ENCODE data around the gene THSD7A.

THSD7A gene

GRCh38 chr7:11817111-11817740 is 14.8 kb downstream of the THSD7A start:
- DNase-seq (ENCODE audit: low read depth) = no peak
- no peak overlapping the region for H3K4me3 ChIP-seq (ENCODE audit: low read depth, low read length)
- TF ChIP-seq CTCF (IDR thresholded peaks at IDR 0.05; ENCODE audit: control insufficient read depth, extremely low read depth, insufficient read depth) = no peak

GRCh38 chr7:11811709-11812108 is 20.3 kb downstream of the THSD7A start:
- H3K4me3 ChIP-seq (ENCODE audit: low read depth, low read length) = no peak overlapping the region
- no peak for DNase-seq (ENCODE audit: low read depth)
- no peak for TF ChIP-seq CTCF (IDR thresholded peaks at IDR 0.05; ENCODE audit: control insufficient read depth, extremely low read depth, insufficient read depth)

GRCh38 chr7:11810043-11810625 is 21.9 kb downstream of the THSD7A start:
- no peak for DNase-seq (ENCODE audit: low read depth)
- TF ChIP-seq CTCF (IDR thresholded peaks at IDR 0.05; ENCODE audit: control insufficient read depth, extremely low read depth, insufficient read depth) = no peak
- no peak overlapping the region for H3K4me3 ChIP-seq (ENCODE audit: low read depth, low read length)

GRCh38 chr7:11807000-11807399 is 25.0 kb downstream of the THSD7A start:
- no peak for TF ChIP-seq CTCF (IDR thresholded peaks at IDR 0.05; ENCODE audit: control insufficient read depth, extremely low read depth, insufficient read depth)
- no peak overlapping the region for H3K4me3 ChIP-seq (ENCODE audit: low read depth, low read length)
- DNase-seq (ENCODE audit: low read depth) = no peak

GRCh38 chr7:11804621-11805020 is 27.4 kb downstream of the THSD7A start:
- DNase-seq (ENCODE audit: low read depth) = no peak
- H3K4me3 ChIP-seq (ENCODE audit: low read depth, low read length) = no peak overlapping the region
- no peak for TF ChIP-seq CTCF (IDR thresholded peaks at IDR 0.05; ENCODE audit: control insufficient read depth, extremely low read depth, insufficient read depth)

- TF ChIP-seq CTCF (IDR thresholded peaks at IDR 0.05; ENCODE audit: control insufficient read depth, extremely low read depth, insufficient read depth) = no peak
- DNase-seq (ENCODE audit: low read depth) = no peak
- H3K4me3 ChIP-seq (ENCODE audit: low read depth, low read length) = no peak overlapping the region
Observed at GRCh38 chr7:11795231-11795630, 36.8 kb downstream of the THSD7A start.

- no peak for TF ChIP-seq CTCF (IDR thresholded peaks at IDR 0.05; ENCODE audit: control insufficient read depth, extremely low read depth, insufficient read depth)
- no peak for DNase-seq (ENCODE audit: low read depth)
- H3K4me3 ChIP-seq (ENCODE audit: low read depth, low read length) = no peak overlapping the region
Observed at GRCh38 chr7:11792166-11792565, 39.8 kb downstream of the THSD7A start.

All from LNCaP clone FGC (cell line).